GM10248 (cell line): ENCODE results near the gene USP12.
"Not testable (repeated sequence)": the region's sequence is repeated elsewhere in the genome, so short reads cannot be mapped to it uniquely, and the experiment has no call there.

Source experiments
- CTCF ChIA-PET: fragments of 300-600 bp; sonication (Branson Sonifier 250); formaldehyde crosslinking; extraction: SDS; loops from one replicate; lab custom pipeline; 2021; ENCODE audit warnings: antibody characterized with exemption; lab: Yijun Ruan, JAX
- POLR2A ChIA-PET: fragments of 350-650 bp; sonication (Branson Sonifier 250); formaldehyde crosslinking; extraction: SDS; loops from one replicate; lab custom pipeline; 2020; ENCODE audit warnings: antibody characterized with exemption; lab: Yijun Ruan, JAX
- DNase-seq: peaks from one replicate; pipeline ENCODE4 v3.0.0; 2012; ENCODE audit errors: extremely low spot score
- TF ChIP-seq, protein P1 (sequence below): IDR thresholded peaks from 2 replicates; pipeline ENCODE4 v1.5.1; 2012; ENCODE audit warnings: mild to moderate bottlenecking, low read depth; ENCODE audit errors: extremely low read depth, missing control alignments, control extremely low read depth

The USP12 gene

DNA sequence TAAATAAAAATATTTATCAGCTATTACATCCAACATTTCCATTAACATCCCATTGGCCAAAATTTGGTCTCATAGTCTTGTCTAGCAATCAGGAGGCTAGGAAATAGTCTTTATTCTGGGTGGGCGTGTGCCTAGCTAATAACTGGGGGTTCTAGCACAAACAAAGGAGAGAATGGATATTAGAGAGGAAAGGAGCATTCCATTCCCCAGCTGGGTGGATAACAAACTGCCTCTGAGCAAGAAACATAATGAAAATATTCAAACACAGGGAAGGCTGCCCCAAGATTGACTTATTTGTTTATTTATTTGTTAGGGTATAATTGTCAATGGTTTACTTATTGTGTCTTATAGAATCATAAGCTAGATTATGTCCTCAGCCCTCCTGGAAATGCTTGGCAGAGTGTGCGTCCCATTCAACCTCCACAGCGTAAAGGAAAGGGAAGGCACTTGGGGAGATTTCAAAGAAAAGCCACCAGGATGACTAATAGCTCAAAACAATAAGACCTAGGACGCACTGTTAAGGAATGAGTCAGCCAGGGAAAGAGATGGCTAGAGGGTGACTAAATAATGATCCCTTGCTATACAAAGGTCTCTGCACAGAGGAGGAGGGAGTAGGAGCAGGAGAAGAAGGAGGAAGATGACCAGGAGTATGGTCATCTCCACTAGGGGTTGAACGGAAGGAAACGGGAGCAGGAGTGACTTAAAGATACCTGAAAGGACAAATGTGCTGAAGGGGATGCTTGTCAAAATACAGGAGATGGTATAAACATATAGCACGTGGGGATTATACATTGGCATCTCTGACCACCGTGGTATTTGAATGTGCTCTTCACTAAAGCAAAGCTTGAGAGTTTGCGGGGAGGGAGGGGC, 23.5 kb upstream of the USP12 start:
- POLR2A ChIA-PET: no interaction called here
- TF ChIP-seq, protein P1, sequence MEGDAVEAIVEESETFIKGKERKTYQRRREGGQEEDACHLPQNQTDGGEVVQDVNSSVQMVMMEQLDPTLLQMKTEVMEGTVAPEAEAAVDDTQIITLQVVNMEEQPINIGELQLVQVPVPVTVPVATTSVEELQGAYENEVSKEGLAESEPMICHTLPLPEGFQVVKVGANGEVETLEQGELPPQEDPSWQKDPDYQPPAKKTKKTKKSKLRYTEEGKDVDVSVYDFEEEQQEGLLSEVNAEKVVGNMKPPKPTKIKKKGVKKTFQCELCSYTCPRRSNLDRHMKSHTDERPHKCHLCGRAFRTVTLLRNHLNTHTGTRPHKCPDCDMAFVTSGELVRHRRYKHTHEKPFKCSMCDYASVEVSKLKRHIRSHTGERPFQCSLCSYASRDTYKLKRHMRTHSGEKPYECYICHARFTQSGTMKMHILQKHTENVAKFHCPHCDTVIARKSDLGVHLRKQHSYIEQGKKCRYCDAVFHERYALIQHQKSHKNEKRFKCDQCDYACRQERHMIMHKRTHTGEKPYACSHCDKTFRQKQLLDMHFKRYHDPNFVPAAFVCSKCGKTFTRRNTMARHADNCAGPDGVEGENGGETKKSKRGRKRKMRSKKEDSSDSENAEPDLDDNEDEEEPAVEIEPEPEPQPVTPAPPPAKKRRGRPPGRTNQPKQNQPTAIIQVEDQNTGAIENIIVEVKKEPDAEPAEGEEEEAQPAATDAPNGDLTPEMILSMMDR: no peak
- CTCF ChIA-PET: interaction anchor here (1.0 to 1.9 kb wide), 7 partner anchors 10 to 210 kb away, joined by 3 to 6 read pairs (median 4); no protein-coding TSS in a partner anchor
- no peak for DNase-seq

DNA sequence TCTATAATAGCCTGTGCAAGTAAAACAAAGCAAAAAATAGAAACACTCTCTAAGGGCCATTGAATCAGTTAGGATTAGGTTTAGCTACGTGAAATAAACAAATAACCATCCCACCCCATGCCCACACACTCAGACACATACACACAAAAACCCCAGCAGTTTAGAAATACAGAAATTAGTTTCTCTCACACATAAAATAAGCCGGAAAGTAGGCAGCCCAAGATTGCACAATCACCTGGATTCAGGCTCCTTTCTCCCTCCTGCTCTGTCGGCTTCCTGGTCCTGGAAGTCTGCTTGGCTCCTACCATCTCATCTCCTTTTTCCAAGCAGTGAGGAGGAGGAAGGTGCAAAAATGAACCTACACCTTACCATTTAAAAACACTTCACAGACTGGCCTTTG, 22.6 kb upstream of the USP12 start:
- POLR2A ChIA-PET: no interaction called here
- TF ChIP-seq, protein P1: no peak
- DNase-seq: no peak
- CTCF ChIA-PET: interaction anchor here (1.0 to 1.9 kb wide), 6 partner anchors 9 to 99 kb away, joined by 3 to 5 read pairs (median 4); no protein-coding TSS in a partner anchor

DNA sequence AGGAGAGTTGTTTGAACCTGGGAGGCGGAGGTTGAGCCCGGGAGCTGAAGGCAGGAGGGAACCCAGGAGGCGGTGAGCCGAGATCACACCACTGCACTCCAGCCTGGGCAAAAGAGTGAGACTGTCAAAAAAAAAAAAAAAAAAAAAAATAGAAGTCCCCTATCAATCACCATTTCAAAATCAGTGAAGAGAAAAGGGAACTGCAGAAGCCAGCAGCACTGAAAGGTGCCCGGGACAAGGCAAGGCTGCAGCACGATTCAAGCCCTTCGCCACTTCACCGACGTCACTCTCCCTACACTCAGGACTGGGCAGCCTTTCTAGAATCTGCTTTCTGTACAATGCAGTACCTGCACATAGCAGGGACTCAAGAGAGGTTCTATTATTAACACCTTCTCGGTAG, 21.9 kb upstream of the USP12 start:
- ChIA-PET POLR2A (no interaction called here), CTCF (interaction anchor here (1.2 to 1.9 kb wide), 2 partner anchors 14 to 49 kb away, joined by 3 to 4 read pairs; no protein-coding TSS in a partner anchor)
- DNase-seq: no peak
- TF ChIP-seq, protein P1: no peak

GRCh38 chr13:27192973-27193372, 21.4 kb upstream of the USP12 start:
- POLR2A ChIA-PET: no interaction called here
- no peak for DNase-seq
- TF ChIP-seq, protein P1: no peak
- CTCF ChIA-PET: interaction anchor here (1.2 to 1.4 kb wide), 2 partner anchors 14 to 48 kb away, joined by 3 to 4 read pairs; no protein-coding TSS in a partner anchor

DNA sequence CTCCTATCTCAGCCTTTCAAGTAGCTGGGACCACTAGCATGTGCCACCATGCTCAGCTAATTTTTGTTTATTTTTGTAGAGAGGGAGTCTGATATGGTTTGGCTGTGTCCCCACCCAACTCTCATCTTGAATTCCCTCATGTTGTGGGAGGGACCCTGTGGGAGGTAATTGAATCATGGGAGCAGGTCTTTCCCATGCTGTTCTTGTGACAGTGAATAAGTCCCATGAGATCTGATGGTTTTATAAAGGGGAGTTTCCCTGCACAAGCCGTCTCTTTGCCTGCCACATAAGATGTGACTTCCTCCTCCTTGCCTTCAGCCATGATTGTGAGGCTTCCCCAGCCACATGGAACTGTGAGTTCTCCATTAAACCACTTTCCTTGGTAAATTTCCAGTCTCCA, 20.8 kb upstream of the USP12 start:
- CTCF ChIA-PET: interaction anchor here (1.2 to 1.4 kb wide), 2 partner anchors 15 to 48 kb away, joined by 3 to 4 read pairs; no protein-coding TSS in a partner anchor
- POLR2A ChIA-PET: not testable (repeated sequence)

DNA sequence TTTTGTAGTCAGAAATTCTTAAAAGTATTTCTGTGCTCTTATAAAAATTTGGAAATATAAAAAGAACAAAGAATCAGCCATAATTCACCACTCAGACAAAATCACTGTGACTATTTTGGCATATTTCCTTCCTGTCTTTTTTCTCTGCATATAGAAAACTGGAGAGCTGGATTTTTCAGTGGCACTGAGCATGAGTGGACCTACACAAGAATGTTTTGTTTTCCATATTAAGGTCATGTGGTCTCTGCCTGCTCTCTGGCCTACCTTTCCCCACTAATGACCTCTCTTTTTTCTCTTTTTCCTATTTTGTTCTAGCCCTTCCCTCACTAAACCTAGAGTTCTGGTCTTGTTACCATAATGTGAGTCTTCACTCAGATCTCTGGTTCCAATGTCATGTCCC, 17.6 kb upstream of the USP12 start:
- POLR2A ChIA-PET: no interaction called here
- no peak for DNase-seq
- CTCF ChIA-PET: interaction anchor here (1.9 kb wide), 1 partner anchor 11 kb away, joined by 5 read pairs; no protein-coding TSS in a partner anchor
- TF ChIP-seq, protein P1: no peak

More for the DNA sequence above, 20.8 kb upstream of the USP12 start:
- not testable (repeated sequence) for DNase-seq

DNA sequence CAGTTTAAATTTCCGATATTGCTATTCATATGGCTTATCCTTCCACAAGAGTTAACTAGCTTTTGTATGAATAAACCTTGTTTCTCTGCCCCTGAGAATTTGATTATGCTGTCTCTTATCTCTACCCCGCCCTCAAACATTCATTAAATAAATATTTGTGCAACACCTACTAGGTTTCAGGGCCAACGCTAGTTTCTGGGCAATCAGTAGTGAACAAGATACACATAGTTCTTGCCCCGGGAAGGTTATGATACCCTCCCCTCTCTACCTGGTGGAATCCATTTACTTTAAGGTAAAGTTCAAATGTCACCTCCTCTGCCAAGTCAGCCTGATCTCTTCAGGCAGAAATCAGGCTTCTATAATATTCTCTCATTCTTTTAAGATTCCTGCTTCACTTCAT, 16.6 kb upstream of the USP12 start:
- ChIA-PET POLR2A (no interaction called here), CTCF (no interaction called here)
- no peak for DNase-seq
- TF ChIP-seq, protein P1: no peak
